DND-41 (cell line): ENCODE results near the gene COPS2.
"Not testable (repeated sequence)": the region's sequence is repeated elsewhere in the genome, so short reads cannot be mapped to it uniquely, and the experiment has no call there.

Experiments
- ATAC-seq: fragments of 200-7000 bp; cut with Tn5 transposase; 3 replicates; pipeline ENCODE4 v1.9.1; 2021; ENCODE audit warnings: low read depth; ENCODE audit not compliant: insufficient read depth
- DNase-seq: peaks from one replicate; pipeline ENCODE4 v3.0.0-alpha.2; 2020
- H2AFZ ChIP-seq: 2 replicates; pipeline ENCODE4 v1.6.0; 2012; ENCODE audit warnings: low read depth, low read length
- H3K27ac ChIP-seq: 2 replicates; pipeline ENCODE4 v1.5.1; 2012; ENCODE audit warnings: low read length, inconsistent platforms
- H3K27me3 ChIP-seq: fragments of 200-600 bp; sonication (generic); 2 replicates; pipeline ENCODE4 v1.6.0; 2012; ENCODE audit warnings: low read length, mild to moderate bottlenecking, inconsistent platforms; ENCODE audit not compliant: insufficient read depth, poor library complexity
- H3K36me3 ChIP-seq: 2 replicates; pipeline ENCODE4 v1.5.1; 2012; ENCODE audit warnings: low read length, inconsistent platforms; ENCODE audit not compliant: insufficient read depth
- H3K4me1 ChIP-seq: 2 replicates; pipeline ENCODE4 v1.5.1; 2012; ENCODE audit warnings: mild to moderate bottlenecking, low read length; ENCODE audit not compliant: insufficient read depth
- H3K4me2 ChIP-seq: 2 replicates; pipeline ENCODE4 v1.6.0; 2012; ENCODE audit warnings: mild to moderate bottlenecking, moderate library complexity, low read length, inconsistent platforms; ENCODE audit not compliant: insufficient read depth
- H3K4me3 ChIP-seq, 2 experiments: fragments of 200-600 bp in 1 of 2; shearing (Covaris generic) in 1 of 2; 2 replicates each; pipeline ENCODE4 v1.5.1; 2012 to 2016; ENCODE audit warnings: inconsistent platforms in 2 of 2, low read length in 2 of 2, mild to moderate bottlenecking in 2 of 2, low read depth in 1 of 2, moderate library complexity in 1 of 2
- H3K79me2 ChIP-seq: 2 replicates; pipeline ENCODE4 v1.6.0; 2012; ENCODE audit warnings: low read length, inconsistent platforms; ENCODE audit not compliant: insufficient read depth
- H3K9ac ChIP-seq: 2 replicates; pipeline ENCODE4 v1.6.0; 2012; ENCODE audit warnings: low read depth, mild to moderate bottlenecking, inconsistent platforms, low read length, moderate library complexity
- H3K9me3 ChIP-seq: 2 replicates; pipeline ENCODE4 v1.5.1; 2012; ENCODE audit warnings: low read length, moderate library complexity, mild to moderate bottlenecking, inconsistent platforms; ENCODE audit not compliant: insufficient read depth, severe bottlenecking
- H4K20me1 ChIP-seq: 2 replicates; pipeline ENCODE4 v1.6.0; 2012; ENCODE audit warnings: low read length; ENCODE audit not compliant: insufficient read depth
- EZH2 ChIP-seq: IDR thresholded peaks from 3 replicates; pipeline ENCODE4 v1.6.1; 2012; ENCODE audit warnings: borderline replicate concordance, low read depth, mild to moderate bottlenecking, moderate library complexity, low read length, inconsistent platforms; ENCODE audit not compliant: severe bottlenecking
- TF ChIP-seq, protein P1 (sequence below): IDR thresholded peaks from 2 replicates; pipeline ENCODE4 v1.5.1; 2012; ENCODE audit warnings: borderline replicate concordance, low read length, moderate library complexity, mild to moderate bottlenecking; ENCODE audit not compliant: poor library complexity, severe bottlenecking; ENCODE audit errors: extremely low read depth

COPS2 gene

DNA sequence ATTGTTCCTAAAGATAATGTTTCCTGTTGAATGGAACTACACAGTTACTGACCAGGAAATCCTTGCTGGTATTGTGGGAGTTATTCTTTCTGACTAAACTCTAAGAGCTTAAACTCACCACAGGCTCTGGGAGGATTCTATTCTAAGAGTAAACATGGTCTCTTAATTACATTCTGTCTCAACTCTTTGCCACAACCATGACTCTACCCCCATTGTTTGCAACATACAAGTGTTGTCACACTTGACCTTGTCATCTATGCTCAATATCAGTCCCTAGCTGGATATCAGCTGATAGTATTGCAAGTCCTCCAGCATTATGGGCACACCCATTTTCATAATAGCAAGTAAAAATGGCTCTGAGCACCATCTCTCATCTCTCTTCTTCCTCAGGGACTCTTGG, 79.5 kb downstream of the COPS2 start:
- Histone ChIP-seq H3K36me3 (no peaks in the 10 kb centered on the region), H3K4me2 (no peak overlapping the region), H3K4me3 (no peak overlapping the region), H3K27me3 (no peaks in the 10 kb centered on the region), H3K9ac (no peak overlapping the region), H3K27ac (no peak overlapping the region), H2AFZ (no peak overlapping the region), H3K4me1 (no peaks in the 10 kb centered on the region), H4K20me1 (no peaks in the 10 kb centered on the region), H3K9me3 (no peaks in the 10 kb centered on the region), H3K79me2 (no peaks in the 10 kb centered on the region)
- TF ChIP-seq EZH2, result no peak
- TF ChIP-seq, protein P1, sequence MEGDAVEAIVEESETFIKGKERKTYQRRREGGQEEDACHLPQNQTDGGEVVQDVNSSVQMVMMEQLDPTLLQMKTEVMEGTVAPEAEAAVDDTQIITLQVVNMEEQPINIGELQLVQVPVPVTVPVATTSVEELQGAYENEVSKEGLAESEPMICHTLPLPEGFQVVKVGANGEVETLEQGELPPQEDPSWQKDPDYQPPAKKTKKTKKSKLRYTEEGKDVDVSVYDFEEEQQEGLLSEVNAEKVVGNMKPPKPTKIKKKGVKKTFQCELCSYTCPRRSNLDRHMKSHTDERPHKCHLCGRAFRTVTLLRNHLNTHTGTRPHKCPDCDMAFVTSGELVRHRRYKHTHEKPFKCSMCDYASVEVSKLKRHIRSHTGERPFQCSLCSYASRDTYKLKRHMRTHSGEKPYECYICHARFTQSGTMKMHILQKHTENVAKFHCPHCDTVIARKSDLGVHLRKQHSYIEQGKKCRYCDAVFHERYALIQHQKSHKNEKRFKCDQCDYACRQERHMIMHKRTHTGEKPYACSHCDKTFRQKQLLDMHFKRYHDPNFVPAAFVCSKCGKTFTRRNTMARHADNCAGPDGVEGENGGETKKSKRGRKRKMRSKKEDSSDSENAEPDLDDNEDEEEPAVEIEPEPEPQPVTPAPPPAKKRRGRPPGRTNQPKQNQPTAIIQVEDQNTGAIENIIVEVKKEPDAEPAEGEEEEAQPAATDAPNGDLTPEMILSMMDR, result no peak
- ATAC-seq (no peak), DNase-seq (no peak)

- not testable (repeated sequence) for H3K79me2 ChIP-seq, ATAC-seq, H3K4me1 ChIP-seq
These were observed 80.7 kb downstream of the COPS2 start for GRCh38 chr15:49074589-49075287.

More at GRCh38 chr15:49074589-49075287, 80.7 kb downstream of the COPS2 start:
- not testable (repeated sequence) for H3K36me3 ChIP-seq, H4K20me1 ChIP-seq, DNase-seq, H3K9ac ChIP-seq, H3K4me3 ChIP-seq, H3K27ac ChIP-seq, H3K27me3 ChIP-seq, H2AFZ ChIP-seq, H3K9me3 ChIP-seq, H3K4me2 ChIP-seq
